ENCODE measurements around the gene RND1. TPM values are rescaled to one million over a fixed set of nuclear protein-coding genes. Genes with fewer than 3 reads are reported as not detected.

Gene RND1
- total RNA-seq, 2 experiments from 2014 or later, result 7.3 to 13.9 TPM

DNA sequence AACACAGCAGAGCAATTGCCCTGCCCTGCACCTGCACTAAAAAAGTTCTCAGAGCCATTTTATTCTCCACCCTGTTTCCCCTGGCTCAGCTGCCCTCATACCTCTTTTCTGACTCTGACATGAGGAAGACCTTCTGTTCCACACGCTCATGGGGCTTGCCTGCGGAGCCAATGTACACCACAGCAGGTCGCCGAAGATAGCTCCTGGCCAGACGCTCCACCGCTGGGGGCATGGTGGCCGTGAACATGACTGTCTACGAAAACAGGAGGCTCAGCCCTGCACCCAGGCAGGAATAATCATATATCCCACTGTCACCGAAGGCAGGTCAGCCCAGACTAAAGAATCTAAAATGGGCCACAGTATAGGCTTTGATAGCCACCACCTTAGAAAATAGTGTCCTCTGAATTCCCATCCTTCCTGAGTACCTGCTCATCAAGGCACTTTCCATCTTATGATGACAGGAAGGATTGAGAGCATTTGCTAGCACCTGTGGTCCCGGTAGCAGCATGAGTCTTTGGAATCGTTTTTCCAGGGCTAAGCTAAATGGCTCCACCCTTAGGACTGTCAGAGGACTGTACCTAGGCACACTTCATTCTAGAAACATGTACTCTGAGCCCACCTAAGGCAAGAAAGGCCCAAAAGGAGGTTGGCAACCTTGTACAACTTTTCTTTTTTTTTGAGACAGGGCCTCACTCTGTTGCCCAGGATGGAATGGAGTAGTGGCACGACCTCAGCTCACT is 33.2 kb downstream of the RND1 start:
- H3K36me3 ChIP-seq (ENCODE audit: insufficient read depth, low read length), result peaks cover 98% of the 10 kb centered on the region
- BruUV-seq (replicated peaks), result no TSS peak
- ChIA-PET CTCF (ENCODE audit: unreplicated experiment) (interaction anchor here (0.6 kb wide), 1 partner anchor 33 kb away, joined by 3 read pairs; no protein-coding TSS in a partner anchor), POLR2A (interaction anchor here (1.4 kb wide), 1 partner anchor 20 kb away, joined by 4 read pairs; the partner anchor contains the start of gene DDX23)
- H3K9me2 ChIP-seq (ENCODE audit: insufficient read depth, low read length), result no peaks in the 10 kb centered on the region
- no peak overlapping the region for H3K4me2 ChIP-seq (ENCODE audit: low read length)
- H3K4me1 ChIP-seq (ENCODE audit: insufficient read depth, low read length, poor library complexity, severe bottlenecking), result no peaks in the 10 kb centered on the region
- no peak for DNase-seq (ENCODE audit: low spot score)
- H2AFZ ChIP-seq (ENCODE audit: low read length), result no peak overlapping the region
- H3K27ac ChIP-seq (ENCODE audit: low read depth, low read length, poor library complexity, severe bottlenecking), result no peak overlapping the region
- H4K20me1 ChIP-seq (ENCODE audit: insufficient read depth, low read length), result no peaks in the 10 kb centered on the region
- no peaks in the 10 kb centered on the region for H3K9me3 ChIP-seq (ENCODE audit: low read length)
- intact Hi-C loops (cut with micrococcal nuclease; ENCODE audit: unreplicated experiment), result no loop called here
- no peaks in the 10 kb centered on the region for H3K79me2 ChIP-seq (ENCODE audit: insufficient read depth, low read depth, low read length)
- no peak overlapping the region for H3K4me3 ChIP-seq (ENCODE audit: low read depth, low read length, poor library complexity, severe bottlenecking)
- TF ChIP-seq, protein P1, sequence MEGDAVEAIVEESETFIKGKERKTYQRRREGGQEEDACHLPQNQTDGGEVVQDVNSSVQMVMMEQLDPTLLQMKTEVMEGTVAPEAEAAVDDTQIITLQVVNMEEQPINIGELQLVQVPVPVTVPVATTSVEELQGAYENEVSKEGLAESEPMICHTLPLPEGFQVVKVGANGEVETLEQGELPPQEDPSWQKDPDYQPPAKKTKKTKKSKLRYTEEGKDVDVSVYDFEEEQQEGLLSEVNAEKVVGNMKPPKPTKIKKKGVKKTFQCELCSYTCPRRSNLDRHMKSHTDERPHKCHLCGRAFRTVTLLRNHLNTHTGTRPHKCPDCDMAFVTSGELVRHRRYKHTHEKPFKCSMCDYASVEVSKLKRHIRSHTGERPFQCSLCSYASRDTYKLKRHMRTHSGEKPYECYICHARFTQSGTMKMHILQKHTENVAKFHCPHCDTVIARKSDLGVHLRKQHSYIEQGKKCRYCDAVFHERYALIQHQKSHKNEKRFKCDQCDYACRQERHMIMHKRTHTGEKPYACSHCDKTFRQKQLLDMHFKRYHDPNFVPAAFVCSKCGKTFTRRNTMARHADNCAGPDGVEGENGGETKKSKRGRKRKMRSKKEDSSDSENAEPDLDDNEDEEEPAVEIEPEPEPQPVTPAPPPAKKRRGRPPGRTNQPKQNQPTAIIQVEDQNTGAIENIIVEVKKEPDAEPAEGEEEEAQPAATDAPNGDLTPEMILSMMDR (conservative IDR thresholded peaks at IDR 0.05; ENCODE audit: low read length), result no peak
- no peak for TF ChIP-seq EZH2phosphoT487 (IDR thresholded peaks at IDR 0.05; ENCODE audit: borderline replicate concordance, low read depth, low read length)

DNA sequence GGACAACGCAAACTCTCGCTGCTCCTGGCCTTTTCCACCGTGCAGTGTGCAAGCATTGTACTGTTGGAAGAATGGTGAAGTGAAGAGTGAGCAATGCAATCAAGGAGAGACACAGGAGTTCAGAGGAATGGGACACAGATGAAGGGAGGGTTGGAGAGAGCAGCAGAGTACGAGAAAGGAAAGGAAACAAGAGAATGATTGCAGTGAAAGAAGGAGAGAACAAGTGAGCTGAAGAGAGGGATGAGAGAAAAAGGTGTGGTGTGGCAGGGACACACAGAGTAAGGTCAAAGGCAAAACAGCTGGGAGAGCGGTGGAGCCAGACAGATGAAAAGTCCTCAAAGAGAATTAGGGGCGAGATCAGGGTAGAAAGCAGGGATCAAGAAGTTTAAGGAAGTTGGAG is 34.4 kb downstream of the RND1 start:
- no peak overlapping the region for H3K4me2 ChIP-seq (ENCODE audit: low read length)
- intact Hi-C loops (cut with micrococcal nuclease; ENCODE audit: unreplicated experiment), result no loop called here
- DNase-seq (ENCODE audit: low spot score), result no peak
- TF ChIP-seq, protein P1 (conservative IDR thresholded peaks at IDR 0.05; ENCODE audit: low read length), result no peak
- no peak for TF ChIP-seq EZH2phosphoT487 (IDR thresholded peaks at IDR 0.05; ENCODE audit: borderline replicate concordance, low read depth, low read length)
- no peaks in the 10 kb centered on the region for H3K9me2 ChIP-seq (ENCODE audit: insufficient read depth, low read length)
- no peak overlapping the region for H3K4me3 ChIP-seq (ENCODE audit: low read depth, low read length, poor library complexity, severe bottlenecking)
- H4K20me1 ChIP-seq (ENCODE audit: insufficient read depth, low read length), result no peaks in the 10 kb centered on the region
- no TSS peak for BruUV-seq (replicated peaks)
- H3K9me3 ChIP-seq (ENCODE audit: low read length), result no peaks in the 10 kb centered on the region
- H2AFZ ChIP-seq (ENCODE audit: low read length), result no peak overlapping the region
- H3K36me3 ChIP-seq (ENCODE audit: insufficient read depth, low read length), result peaks cover 87% of the 10 kb centered on the region
- no peaks in the 10 kb centered on the region for H3K79me2 ChIP-seq (ENCODE audit: insufficient read depth, low read depth, low read length)
- ChIA-PET POLR2A (interaction anchor here (0.6 to 1.4 kb wide), 3 partner anchors 21 to 78 kb away, joined by 3 to 4 read pairs (median 3); partner anchors contain the start of genes DDX23 and RND1), CTCF (ENCODE audit: unreplicated experiment) (no interaction called here)
- no peak overlapping the region for H3K27ac ChIP-seq (ENCODE audit: low read depth, low read length, poor library complexity, severe bottlenecking)
- H3K4me1 ChIP-seq (ENCODE audit: insufficient read depth, low read length, poor library complexity, severe bottlenecking), result no peaks in the 10 kb centered on the region
